Embryonic facial prominence (tissue), 1 donor: ENCODE results near the gene FCHSD1.
"Not testable (repeated sequence)": the region's sequence is repeated elsewhere in the genome, so short reads cannot be mapped to it uniquely, and the experiment has no call there.

Experiments used
- DNase-seq: peaks from one replicate; pipeline ENCODE4 v3.0.0-alpha.2; 2016; ENCODE audit errors: extremely low spot score

Gene FCHSD1

DNA sequence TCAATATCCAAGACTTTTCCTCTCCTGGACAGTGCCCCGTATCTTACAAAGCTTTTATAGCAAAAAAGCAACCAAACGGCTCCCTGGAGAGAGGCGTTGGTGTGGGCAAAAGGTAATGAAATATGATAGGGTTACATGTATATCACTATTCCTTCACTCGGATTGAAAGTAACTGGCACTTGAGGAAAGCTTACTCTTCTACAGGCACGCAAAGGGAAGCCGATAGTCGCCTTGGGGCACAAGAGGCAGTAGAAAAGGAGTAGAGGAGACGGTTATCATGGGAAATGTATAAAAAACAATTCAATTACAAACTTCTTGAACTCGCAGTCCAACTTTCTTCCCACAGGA is 33.6 kb downstream of the FCHSD1 start:
- DNase-seq, result no peak

DNA sequence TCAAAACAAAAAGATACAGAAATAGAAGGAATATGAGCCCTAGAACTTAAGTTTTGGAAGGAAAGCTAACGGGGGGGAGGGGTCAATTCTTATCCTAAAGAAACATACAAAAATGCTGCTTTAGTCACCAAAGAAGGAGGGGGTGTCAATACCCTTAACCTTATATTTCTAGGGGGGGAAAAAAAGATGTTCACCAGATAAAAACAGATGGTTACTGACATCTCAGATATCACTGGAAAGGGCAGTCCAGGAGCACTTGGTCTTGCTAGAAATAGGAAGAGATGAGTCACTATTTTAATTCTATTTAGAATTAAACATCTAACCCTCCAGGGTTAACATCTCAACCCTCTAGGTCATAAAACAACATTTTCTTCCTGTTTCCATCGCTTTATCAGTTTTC is 34.1 kb downstream of the FCHSD1 start:
- DNase-seq, result no peak

DNA sequence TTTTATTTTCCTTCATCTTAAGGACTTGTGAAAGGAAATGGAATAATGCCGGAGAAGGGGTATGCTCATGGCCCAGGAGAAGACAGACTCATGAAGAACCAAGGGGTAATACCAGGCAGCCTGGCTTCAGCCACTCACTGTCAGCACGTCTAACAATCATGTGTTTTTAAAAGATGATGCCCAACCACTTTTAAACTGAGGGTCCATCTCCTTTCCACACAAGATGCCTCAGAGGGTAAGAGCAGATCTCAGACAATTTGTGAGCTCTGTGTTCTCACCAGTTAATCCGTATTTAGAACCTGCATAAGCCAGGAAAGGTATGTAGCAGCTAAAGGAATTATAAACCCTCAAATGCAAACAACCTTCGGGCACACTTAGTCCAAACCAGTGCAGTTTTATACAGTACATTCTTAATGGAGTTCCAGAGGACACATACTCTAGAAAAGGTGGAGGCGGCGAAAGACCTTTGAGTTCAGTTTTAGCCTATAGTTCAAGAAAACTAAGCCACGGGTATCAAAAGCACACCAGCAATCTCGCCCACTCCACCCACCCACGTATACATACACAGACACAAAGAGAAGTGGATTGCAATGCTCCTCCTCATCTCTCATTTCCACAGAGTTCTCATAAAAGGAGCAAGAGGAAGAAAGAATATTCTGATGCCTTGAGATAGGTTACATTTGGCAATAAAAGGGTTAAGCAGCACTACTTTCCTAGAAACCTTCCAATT is 35.1 kb downstream of the FCHSD1 start:
- no peak for DNase-seq

DNA sequence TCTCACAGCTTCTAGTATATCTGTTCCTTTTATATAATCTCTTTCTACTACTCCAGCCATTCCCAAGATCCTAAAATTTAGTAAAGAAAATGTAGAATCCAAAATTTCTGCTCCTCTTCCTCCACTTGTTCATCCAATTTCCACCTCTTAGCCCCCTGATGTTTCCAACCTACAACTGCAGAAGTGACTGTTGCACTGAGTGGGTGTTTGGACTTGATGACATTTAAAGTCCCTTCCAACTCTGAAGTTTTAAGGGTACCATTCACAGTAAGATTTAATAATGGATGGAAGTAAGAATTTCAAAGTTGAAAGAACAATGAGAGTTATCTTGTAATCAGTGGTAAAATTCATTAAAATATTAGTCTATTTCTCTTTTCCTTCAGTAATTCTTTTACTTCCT is 37.9 kb downstream of the FCHSD1 start:
- DNase-seq, result no peak

- DNase-seq, result no peak
These were observed 39.9 kb downstream of the FCHSD1 start for GRCh38 chr5:141611289-141611688.

DNA sequence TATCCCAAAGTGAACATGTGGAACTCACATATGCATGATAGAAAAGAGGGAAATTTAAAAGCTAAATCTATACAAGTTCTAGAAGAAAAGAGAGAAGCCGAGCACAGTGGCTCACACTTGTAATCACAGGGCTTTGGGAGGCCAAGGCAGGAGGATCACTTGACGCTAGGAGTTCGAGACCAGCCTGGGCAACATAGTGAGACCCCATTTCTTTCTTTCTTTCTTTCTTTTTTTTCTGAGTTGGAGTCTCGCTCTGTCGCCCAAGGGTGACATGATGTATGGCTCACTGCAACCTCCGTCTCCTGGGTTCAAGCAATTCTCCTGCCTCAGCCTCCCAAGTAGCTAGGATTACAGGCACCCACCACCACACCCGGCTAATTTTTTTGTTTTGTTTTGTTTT is 41.3 kb downstream of the FCHSD1 start:
- DNase-seq, result not testable (repeated sequence)

DNA sequence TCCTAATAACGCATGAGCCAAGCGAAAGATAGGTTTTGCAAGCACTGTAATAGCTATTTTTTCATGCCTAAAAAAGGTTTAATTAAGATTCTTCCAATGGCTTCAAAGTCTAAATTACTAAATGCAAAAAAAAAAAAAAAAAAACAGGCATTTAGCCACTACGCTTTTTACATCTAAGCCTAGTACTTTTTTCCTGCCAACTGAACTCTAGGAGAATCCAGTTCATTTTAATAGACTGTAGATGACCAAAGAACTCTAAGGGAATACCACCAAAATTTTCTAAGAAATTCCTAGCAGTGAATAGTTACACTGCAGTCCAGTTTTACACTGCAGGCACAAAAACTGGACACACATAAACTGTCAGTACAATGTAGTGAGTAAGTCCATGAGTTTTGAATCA is 42.2 kb downstream of the FCHSD1 start:
- DNase-seq, result no peak

DNA sequence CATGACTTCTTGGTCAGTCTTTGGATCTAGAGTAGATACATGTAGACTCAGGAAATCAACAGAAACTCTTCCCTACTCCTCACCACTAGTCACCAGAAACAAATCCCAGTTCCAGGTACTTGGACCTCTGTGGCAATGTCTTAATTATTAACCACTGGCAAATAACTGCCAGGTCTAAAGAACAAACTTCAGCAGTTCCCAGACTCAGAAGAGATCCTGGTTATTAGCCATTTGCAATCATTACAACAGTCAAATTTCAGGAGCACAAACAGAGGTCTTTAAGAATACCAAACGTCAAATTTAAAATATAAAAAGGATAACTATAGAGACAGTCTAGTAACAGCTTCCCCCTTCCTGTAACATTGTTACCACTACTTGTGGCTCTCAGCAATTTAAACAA is 42.7 kb downstream of the FCHSD1 start:
- DNase-seq, result no peak

DNA sequence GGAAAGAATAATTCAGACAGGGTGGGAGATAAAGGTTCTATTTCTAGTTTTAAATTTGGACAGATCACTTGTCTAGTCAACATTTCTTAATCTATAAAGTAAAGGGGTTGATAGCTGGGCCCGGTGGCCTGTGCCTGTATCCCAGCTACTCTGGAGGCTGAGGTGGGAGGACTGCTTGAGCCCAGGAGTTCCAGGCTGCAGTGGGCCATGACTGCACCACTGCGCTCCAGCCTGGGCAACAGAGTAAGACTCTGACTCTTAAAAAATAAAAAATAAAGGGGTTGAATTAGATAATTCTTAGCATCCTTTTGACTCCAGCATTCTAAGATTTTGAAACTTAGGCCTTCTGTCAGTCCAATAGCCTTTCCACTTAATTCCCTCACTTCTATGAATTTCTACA is 43.2 kb downstream of the FCHSD1 start:
- DNase-seq, result no peak

- no peak for DNase-seq
These were observed 45.5 kb downstream of the FCHSD1 start for GRCh38 chr5:141605523-141606277.

- DNase-seq, result no peak
These were observed 47.1 kb downstream of the FCHSD1 start for GRCh38 chr5:141603923-141604717.

DNA sequence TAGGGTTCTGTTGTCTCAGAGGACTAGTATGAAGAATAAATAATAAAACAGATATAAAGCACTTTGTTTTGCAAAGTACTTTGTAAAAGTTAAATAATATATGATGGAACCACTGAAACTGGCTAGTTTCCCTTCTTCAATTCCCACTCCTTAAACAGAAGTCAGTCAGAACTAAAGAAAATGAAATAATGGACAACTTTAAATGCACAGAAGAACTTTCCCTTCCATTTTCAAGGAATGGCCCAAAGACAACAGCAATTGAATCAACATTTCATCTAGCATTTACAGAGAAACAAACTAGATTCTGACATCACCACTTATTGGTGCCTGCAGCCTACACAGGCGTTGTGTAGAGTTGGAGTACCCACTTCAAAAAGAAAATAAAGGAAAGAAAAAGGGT is 48.6 kb downstream of the FCHSD1 start:
- DNase-seq, result no peak

- no peak for DNase-seq
These were observed 52.5 kb downstream of the FCHSD1 start for GRCh38 chr5:141598391-141599345.

- no peak for DNase-seq
These were observed 53.4 kb downstream of the FCHSD1 start for GRCh38 chr5:141597814-141598213.

- DNase-seq, result no peak
These were observed 53.8 kb downstream of the FCHSD1 start for GRCh38 chr5:141597394-141597793.

GRCh38 chr5:141596867-141597266 is 54.4 kb downstream of the FCHSD1 start:
- DNase-seq, result no peak

DNA sequence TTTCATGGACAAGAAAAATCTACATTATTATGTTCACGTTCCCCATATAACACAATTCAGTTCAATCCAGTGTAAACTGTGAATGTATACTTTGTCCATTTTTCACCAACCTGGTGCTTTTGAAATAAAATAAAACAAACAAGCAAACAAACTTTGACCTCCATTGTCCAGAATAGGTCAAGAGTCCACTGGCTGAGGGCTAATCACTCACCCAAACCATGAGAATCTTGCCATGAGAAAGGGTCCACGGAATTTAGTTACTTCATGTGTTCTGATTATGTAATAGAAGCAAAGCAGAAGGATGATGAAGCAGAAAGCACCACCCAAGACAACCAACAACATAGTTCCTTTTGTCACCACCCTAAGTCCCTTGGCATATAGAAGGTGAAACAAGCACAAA is 61.1 kb downstream of the FCHSD1 start:
- no peak for DNase-seq
